ENCODE data around the gene OXCT1.

Gene OXCT1

GRCh38 chr5:41707853-41708603, 162.2 kb downstream of the OXCT1 start:
- Histone ChIP-seq H3K9me3 (ENCODE audit: control insufficient read depth in 2 of 2, low read length in 2 of 2) (peaks cover 0 to 4% of the 10 kb centered on the region in 2 donors), H3K27ac (ENCODE audit: low read depth in 2 of 2, low read length in 2 of 2) (no peak overlapping the region), H3K9ac (ENCODE audit: low read depth in 1 of 2, low read length in 2 of 2) (no peak overlapping the region), H3K36me3 (ENCODE audit: control insufficient read depth in 2 of 2, insufficient read depth in 2 of 2, low read length in 2 of 2) (no peaks in the 10 kb centered on the region), H3K4me1 (ENCODE audit: control insufficient read depth in 2 of 2, insufficient read depth in 2 of 2, low read length in 2 of 2) (no peaks in the 10 kb centered on the region), H3K4me3 (ENCODE audit: low read length in 2 of 2) (no peak overlapping the region), H3K27me3 (ENCODE audit: control insufficient read depth in 2 of 2, insufficient read depth in 2 of 2, low read length in 2 of 2) (no peaks in the 10 kb centered on the region)

- Histone ChIP-seq H3K4me1 (ENCODE audit: control insufficient read depth in 2 of 2, insufficient read depth in 2 of 2, low read length in 2 of 2) (no peaks in the 10 kb centered on the region), H3K9ac (ENCODE audit: low read depth in 1 of 2, low read length in 2 of 2) (no peak overlapping the region), H3K27ac (ENCODE audit: low read depth in 2 of 2, low read length in 2 of 2) (no peak overlapping the region), H3K4me3 (ENCODE audit: low read length in 2 of 2) (no peak overlapping the region), H3K9me3 (ENCODE audit: control insufficient read depth in 2 of 2, low read length in 2 of 2) (no peaks in the 10 kb centered on the region), H3K36me3 (ENCODE audit: control insufficient read depth in 2 of 2, insufficient read depth in 2 of 2, low read length in 2 of 2) (no peaks in the 10 kb centered on the region), H3K27me3 (ENCODE audit: control insufficient read depth in 2 of 2, insufficient read depth in 2 of 2, low read length in 2 of 2) (no peaks in the 10 kb centered on the region)
These were observed 174.2 kb downstream of the OXCT1 start for GRCh38 chr5:41695920-41696582.

GRCh38 chr5:41686767-41687166, 183.5 kb downstream of the OXCT1 start:
- Histone ChIP-seq H3K27me3 (ENCODE audit: control insufficient read depth in 2 of 2, insufficient read depth in 2 of 2, low read length in 2 of 2) (no peaks in the 10 kb centered on the region), H3K9ac (ENCODE audit: low read depth in 1 of 2, low read length in 2 of 2) (no peak overlapping the region), H3K9me3 (ENCODE audit: control insufficient read depth in 2 of 2, low read length in 2 of 2) (no peaks in the 10 kb centered on the region), H3K4me1 (ENCODE audit: control insufficient read depth in 2 of 2, insufficient read depth in 2 of 2, low read length in 2 of 2) (no peaks in the 10 kb centered on the region), H3K27ac (ENCODE audit: low read depth in 2 of 2, low read length in 2 of 2) (no peak overlapping the region), H3K4me3 (ENCODE audit: low read length in 2 of 2) (no peak overlapping the region), H3K36me3 (ENCODE audit: control insufficient read depth in 2 of 2, insufficient read depth in 2 of 2, low read length in 2 of 2) (no peaks in the 10 kb centered on the region)

- Histone ChIP-seq H3K27ac (ENCODE audit: low read depth in 2 of 2, low read length in 2 of 2) (no peak overlapping the region), H3K36me3 (ENCODE audit: control insufficient read depth in 2 of 2, insufficient read depth in 2 of 2, low read length in 2 of 2) (no peaks in the 10 kb centered on the region), H3K4me3 (ENCODE audit: low read length in 2 of 2) (no peak overlapping the region), H3K9me3 (ENCODE audit: control insufficient read depth in 2 of 2, low read length in 2 of 2) (no peaks in the 10 kb centered on the region), H3K27me3 (ENCODE audit: control insufficient read depth in 2 of 2, insufficient read depth in 2 of 2, low read length in 2 of 2) (no peaks in the 10 kb centered on the region), H3K9ac (ENCODE audit: low read depth in 1 of 2, low read length in 2 of 2) (no peak overlapping the region), H3K4me1 (ENCODE audit: control insufficient read depth in 2 of 2, insufficient read depth in 2 of 2, low read length in 2 of 2) (no peaks in the 10 kb centered on the region)
These were observed 184.0 kb downstream of the OXCT1 start for GRCh38 chr5:41686191-41686590.

GRCh38 chr5:41683181-41683580, 187.0 kb downstream of the OXCT1 start:
- H3K9me3 ChIP-seq (ENCODE audit: control insufficient read depth in 2 of 2, low read length in 2 of 2): no peaks in the 10 kb centered on the region
- no peak overlapping the region for H3K9ac ChIP-seq (ENCODE audit: low read depth in 1 of 2, low read length in 2 of 2)
- H3K27ac ChIP-seq (ENCODE audit: low read depth in 2 of 2, low read length in 2 of 2): no peak overlapping the region
- H3K4me3 ChIP-seq (ENCODE audit: low read length in 2 of 2): no peak overlapping the region
- H3K27me3 ChIP-seq (ENCODE audit: control insufficient read depth in 2 of 2, insufficient read depth in 2 of 2, low read length in 2 of 2): no peaks in the 10 kb centered on the region
- no peaks in the 10 kb centered on the region for H3K4me1 ChIP-seq (ENCODE audit: control insufficient read depth in 2 of 2, insufficient read depth in 2 of 2, low read length in 2 of 2)
- no peaks in the 10 kb centered on the region for H3K36me3 ChIP-seq (ENCODE audit: control insufficient read depth in 2 of 2, insufficient read depth in 2 of 2, low read length in 2 of 2)

GRCh38 chr5:41682641-41683040, 187.6 kb downstream of the OXCT1 start:
- Histone ChIP-seq H3K4me3 (ENCODE audit: low read length in 2 of 2) (no peak overlapping the region), H3K9ac (ENCODE audit: low read depth in 1 of 2, low read length in 2 of 2) (no peak overlapping the region), H3K4me1 (ENCODE audit: control insufficient read depth in 2 of 2, insufficient read depth in 2 of 2, low read length in 2 of 2) (no peaks in the 10 kb centered on the region), H3K9me3 (ENCODE audit: control insufficient read depth in 2 of 2, low read length in 2 of 2) (no peaks in the 10 kb centered on the region), H3K27ac (ENCODE audit: low read depth in 2 of 2, low read length in 2 of 2) (no peak overlapping the region), H3K36me3 (ENCODE audit: control insufficient read depth in 2 of 2, insufficient read depth in 2 of 2, low read length in 2 of 2) (no peaks in the 10 kb centered on the region), H3K27me3 (ENCODE audit: control insufficient read depth in 2 of 2, insufficient read depth in 2 of 2, low read length in 2 of 2) (no peaks in the 10 kb centered on the region)

GRCh38 chr5:41681840-41682239, 188.4 kb downstream of the OXCT1 start:
- H3K4me3 ChIP-seq (ENCODE audit: low read length in 2 of 2): no peak overlapping the region
- H3K9me3 ChIP-seq (ENCODE audit: control insufficient read depth in 2 of 2, low read length in 2 of 2): no peaks in the 10 kb centered on the region
- H3K4me1 ChIP-seq (ENCODE audit: control insufficient read depth in 2 of 2, insufficient read depth in 2 of 2, low read length in 2 of 2): no peaks in the 10 kb centered on the region
- H3K9ac ChIP-seq (ENCODE audit: low read depth in 1 of 2, low read length in 2 of 2): no peak overlapping the region
- no peak overlapping the region for H3K27ac ChIP-seq (ENCODE audit: low read depth in 2 of 2, low read length in 2 of 2)
- no peaks in the 10 kb centered on the region for H3K36me3 ChIP-seq (ENCODE audit: control insufficient read depth in 2 of 2, insufficient read depth in 2 of 2, low read length in 2 of 2)
- no peaks in the 10 kb centered on the region for H3K27me3 ChIP-seq (ENCODE audit: control insufficient read depth in 2 of 2, insufficient read depth in 2 of 2, low read length in 2 of 2)

All from mucosa of rectum (tissue), 2 donors.